AG09319 (cell line): ENCODE results near the gene CAMTA1.
A peak's percentile ranks its signal among the peaks of the same experiment; 100 is the strongest.

Source experiments
- DNase-seq: peaks from one replicate; pipeline ENCODE4 v3.0.0-alpha.2; 2010; ENCODE audit warnings: low read depth; ENCODE audit errors: extremely low read depth
- TF ChIP-seq, protein P1 (sequence below): IDR thresholded peaks from 2 replicates; pipeline ENCODE4 v1.5.1; 2011; ENCODE audit warnings: low read depth, mild to moderate bottlenecking, inconsistent platforms, low read length, moderate library complexity

CAMTA1 gene

DNA sequence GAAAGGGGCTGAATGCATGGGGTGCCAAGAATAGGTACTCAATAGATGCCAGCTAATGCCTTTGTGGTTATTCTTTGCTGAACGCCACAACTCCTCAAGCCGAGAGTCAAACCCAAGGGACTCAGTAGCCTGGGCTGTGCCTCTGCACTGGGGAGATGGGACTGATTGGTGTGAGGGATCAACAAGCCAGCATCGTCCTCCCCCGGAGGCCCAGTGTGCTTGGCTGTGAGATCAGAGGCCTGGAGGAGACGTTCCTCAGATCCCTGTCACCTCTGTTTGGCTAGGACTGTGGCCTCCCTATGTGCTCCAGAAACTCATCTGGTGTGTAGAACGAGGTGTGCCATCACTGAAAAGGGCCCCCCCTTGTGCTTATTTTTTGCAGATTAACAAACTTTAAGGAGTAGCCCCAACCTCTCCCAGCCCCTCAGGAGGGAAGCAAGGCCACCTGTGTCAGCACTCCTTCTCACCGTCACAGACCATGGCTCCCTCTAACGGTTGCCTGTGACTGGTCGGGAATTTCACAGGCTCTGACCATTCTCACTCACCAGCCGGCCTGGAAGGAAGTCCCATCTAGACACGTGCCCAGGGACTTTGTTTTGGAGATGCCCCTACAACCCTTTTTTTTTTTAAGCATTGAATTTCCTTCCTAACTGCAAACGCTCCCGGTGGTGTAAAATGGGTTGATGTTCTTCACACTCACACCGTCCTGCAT lies 791.8 kb downstream of the CAMTA1 start:
- no peak for DNase-seq
- TF ChIP-seq, protein P1, sequence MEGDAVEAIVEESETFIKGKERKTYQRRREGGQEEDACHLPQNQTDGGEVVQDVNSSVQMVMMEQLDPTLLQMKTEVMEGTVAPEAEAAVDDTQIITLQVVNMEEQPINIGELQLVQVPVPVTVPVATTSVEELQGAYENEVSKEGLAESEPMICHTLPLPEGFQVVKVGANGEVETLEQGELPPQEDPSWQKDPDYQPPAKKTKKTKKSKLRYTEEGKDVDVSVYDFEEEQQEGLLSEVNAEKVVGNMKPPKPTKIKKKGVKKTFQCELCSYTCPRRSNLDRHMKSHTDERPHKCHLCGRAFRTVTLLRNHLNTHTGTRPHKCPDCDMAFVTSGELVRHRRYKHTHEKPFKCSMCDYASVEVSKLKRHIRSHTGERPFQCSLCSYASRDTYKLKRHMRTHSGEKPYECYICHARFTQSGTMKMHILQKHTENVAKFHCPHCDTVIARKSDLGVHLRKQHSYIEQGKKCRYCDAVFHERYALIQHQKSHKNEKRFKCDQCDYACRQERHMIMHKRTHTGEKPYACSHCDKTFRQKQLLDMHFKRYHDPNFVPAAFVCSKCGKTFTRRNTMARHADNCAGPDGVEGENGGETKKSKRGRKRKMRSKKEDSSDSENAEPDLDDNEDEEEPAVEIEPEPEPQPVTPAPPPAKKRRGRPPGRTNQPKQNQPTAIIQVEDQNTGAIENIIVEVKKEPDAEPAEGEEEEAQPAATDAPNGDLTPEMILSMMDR = peak; percentile 24

DNA sequence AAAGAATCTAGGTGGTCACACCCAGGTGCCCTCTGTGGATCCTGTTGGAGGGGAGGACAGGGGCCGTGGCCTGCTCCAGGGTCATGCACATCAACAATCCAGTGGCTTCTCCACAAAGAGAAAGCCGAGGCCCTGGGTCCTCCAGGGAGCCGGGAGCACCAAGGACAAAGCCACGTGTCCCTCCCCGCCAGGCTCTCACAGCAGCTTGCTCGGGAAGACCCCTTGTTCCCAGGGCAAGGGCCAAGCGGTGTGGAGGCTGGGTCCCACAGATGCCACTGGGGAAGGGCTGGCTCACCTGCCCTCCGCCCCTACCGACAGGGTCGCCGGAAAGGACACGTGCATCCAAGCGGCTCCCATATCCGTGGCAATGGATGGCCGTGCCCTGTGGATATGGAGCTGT lies 793.0 kb downstream of the CAMTA1 start:
- no peak for DNase-seq
- TF ChIP-seq, protein P1 = no peak

DNA sequence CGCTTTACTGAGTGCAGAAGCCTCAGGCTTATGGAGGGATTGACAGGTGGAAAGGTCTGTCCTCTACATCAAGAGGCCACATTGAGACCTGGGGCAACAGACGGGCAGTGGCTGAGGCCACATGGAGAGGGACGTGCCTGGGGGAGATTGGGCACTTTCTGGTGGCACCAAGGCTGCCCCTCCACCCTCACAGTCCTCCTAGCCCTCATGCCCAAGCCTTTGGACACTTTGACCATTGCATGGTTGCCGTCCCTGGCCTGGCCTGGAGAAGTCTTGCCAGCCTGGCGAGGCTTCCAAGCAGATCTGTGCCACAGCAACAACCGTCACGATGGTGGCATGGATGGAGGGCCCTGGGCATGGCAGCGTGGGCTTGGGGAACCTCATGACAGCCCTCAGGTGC lies 793.8 kb downstream of the CAMTA1 start:
- no peak for DNase-seq

DNA sequence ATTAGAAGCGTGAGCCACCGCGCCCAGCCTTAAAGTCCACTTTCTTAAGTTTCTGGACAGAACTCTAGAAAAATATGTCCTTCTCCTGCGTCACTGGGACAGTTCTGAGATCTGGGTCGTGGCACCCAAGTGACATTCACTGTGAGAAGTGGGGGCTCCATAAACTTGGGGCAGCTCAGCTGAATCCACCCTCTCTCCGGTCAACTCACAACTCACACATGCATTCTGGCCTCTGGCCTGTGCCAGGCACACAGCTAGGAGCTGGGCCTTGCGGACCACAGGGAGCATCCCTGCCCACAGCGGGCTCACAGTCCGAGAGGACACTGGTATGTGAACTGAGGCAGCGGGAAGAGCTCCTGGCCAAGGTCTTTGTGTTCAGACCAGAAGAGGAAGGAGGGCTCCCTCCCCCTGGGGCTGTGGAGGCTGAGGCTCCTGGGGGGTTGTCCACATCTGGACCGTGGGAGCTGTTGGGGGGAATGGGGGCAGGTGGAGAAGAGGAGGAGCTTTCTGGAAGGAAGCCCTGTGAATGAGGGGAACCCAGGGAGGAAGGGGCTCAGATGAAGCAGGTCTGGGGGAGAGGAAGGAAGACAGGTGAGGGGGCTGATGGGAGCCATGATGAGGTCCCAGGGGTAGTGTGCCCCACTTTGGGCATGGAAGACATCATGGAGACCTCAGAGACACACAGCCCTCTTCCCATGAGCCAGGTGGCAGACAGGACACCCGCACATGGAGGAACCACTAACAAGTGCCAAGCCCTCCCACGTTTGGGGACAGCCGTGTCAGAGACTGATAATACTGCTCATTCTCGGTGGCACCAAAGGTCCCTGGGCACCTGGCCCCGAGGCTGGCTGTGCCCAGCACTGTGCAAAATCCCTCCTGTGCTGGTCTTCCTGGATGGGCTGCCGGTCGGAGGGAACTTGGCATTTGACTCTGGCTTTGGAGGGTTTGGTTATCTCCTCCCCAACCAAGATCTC lies 794.9 kb downstream of the CAMTA1 start:
- TF ChIP-seq, protein P1 = no peak
- DNase-seq = no peak

More for the DNA sequence above, 793.8 kb downstream of the CAMTA1 start:
- TF ChIP-seq, protein P1 = no peak

DNA sequence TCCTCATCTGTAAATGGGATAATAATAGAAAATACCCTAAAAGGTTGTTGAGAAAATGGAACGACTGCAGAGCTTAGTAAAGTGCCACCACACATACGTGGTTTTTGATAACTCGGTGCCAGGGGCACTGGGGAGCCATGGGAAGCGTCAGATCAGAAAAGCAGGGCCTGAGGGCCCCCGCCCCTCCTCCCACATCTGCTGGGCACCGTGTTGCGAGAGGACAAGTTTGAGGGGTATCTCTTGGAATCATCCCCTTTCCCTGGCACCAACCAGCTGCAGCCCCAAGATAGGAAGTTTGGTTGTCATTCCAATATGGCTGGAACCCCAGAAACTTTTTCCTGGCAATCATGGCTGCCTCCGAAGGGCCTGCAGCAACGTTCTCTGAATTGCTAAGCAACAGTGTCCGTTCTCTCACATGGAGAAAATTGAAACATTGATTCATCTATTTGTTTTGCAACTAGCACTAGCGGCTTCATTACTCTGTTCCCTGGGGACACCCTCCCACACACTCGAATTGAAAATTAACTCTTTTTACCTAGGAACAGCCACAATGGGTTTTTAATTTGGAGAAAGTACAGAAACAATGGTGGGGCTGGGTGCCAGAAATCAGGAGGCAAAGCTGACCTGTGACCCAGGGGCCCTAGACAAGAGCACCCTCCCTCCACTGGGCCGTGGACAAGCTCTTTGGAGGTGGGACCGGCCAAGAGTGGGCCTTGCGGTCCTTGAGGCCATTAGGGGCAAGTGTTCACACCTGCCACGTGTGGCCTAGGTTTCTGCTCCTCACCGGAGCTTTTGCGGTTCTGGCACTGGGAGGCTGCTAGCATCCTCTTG lies 795.9 kb downstream of the CAMTA1 start:
- TF ChIP-seq, protein P1 = no peak
- no peak for DNase-seq

DNA sequence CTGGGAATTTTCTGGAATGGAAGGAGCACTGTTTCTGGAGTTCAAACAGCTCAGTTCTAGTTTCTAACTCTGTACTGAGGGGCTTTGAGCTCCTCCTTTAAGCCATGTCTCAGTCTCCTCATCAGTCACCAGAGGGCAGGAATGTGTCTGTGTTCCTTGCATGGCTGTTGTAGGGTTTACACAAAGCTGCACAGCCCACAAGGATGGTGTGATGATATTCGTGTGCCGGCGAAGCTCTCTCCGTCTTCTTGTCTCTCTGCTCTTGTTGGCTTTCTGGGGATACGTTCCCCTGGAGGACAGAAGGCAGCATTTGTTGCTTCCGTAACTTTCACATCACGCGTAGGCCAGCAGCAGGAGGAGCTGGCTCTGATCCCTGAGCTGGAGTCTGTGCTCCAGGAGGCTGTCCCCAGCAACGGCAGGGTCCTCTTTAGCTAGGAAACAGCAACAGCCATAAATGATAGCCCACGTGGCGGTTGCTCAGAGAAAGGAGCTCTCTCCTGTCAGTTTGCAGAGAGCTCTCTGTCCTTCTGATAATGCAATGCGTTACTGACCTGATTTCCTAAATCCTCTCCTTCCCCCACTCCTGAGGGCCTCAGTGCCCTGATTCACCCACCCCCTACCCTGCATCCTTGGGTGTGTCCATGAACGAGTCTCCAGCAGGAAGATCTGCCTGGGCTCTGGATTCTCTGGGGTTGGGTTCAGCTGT lies 796.7 kb downstream of the CAMTA1 start:
- DNase-seq = no peak
- TF ChIP-seq, protein P1 = no peak
